Measurements from ENCODE around the gene TUFT1. TPM values are rescaled to one million over a fixed set of nuclear protein-coding genes. Genes with fewer than 3 reads are reported as not detected.

TUFT1 gene
- total and polyA plus RNA-seq, 2 of the 13 experiments (the other 11 are each of a cell fraction or from before 2014, with no cell fraction given) = 6.4 to 7.3 TPM

DNA sequence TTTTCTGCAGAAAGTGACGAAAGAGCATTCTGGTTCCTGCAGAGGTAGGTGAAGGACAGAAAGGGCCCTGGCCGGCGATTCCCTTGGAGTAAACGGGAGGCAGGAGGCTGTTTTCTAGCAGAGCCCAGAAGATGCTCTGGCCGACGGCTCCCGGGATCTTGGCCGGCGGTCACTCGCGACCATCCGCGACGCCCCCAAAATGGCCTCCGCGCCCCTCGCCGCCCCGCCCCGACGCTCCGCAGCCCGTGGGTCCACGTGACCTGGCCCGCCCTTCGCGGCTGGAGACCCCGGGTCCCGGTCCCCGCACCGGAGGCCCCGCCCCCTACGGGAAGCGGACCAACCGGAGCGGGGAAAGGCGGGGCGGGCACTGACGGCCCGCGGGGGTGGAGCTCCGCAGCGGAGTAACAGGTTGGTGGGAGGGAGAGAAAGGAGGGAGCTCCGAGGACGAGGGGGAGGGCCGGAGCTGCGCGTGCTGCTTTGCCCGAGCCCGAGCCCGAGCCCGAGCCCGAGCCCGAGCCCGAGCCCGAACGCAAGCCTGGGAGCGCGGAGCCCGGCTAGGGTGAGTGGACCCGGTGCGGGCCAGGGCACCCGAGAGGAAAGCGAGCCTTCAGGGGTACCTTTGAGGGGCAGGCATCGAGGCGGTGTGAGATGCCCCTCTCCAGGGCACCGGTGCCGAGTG lies 29.0 kb upstream of the TUFT1 start, which contains the start of gene CGN (continued):
- TF ChIP-seq MED13 (CRISPR knock-in tag; IDR thresholded peaks at IDR 0.05) (no peak), ZNF335 (CRISPR knock-in tag; IDR thresholded peaks at IDR 0.05) (no peak), TEAD2 (CRISPR knock-in tag; IDR thresholded peaks at IDR 0.05) (no peak), ZNF207 (IDR thresholded peaks at IDR 0.05; ENCODE audit: borderline replicate concordance) (no peak), HOXA9 (CRISPR knock-in tag; IDR thresholded peaks at IDR 0.05; ENCODE audit: borderline replicate concordance) (no peak), TBX2 (CRISPR knock-in tag; IDR thresholded peaks at IDR 0.05; ENCODE audit: borderline replicate concordance) (peak; percentile 76), KAT2B (IDR thresholded peaks at IDR 0.05; ENCODE audit: borderline replicate concordance, low read depth, low read length) (no peak), PRPF4 (IDR thresholded peaks at IDR 0.05; ENCODE audit: low read depth, low read length, poor library complexity, severe bottlenecking) (no peak), ZNF10 (CRISPR knock-in tag; IDR thresholded peaks at IDR 0.05; ENCODE audit: borderline replicate concordance, low read depth) (no peak), ZNF737 (CRISPR knock-in tag; IDR thresholded peaks at IDR 0.05; ENCODE audit: borderline replicate concordance) (no peak), TCF7L2 (IDR thresholded peaks at IDR 0.05; ENCODE audit: low read depth, low read length) (no peak), XRCC5 (optimal IDR thresholded peaks at IDR 0.05; ENCODE audit: low read length) (peak; percentile 20), KMT2B (CRISPR knock-in tag; IDR thresholded peaks at IDR 0.05) (peak; percentile 42; the same call in 1 of the 2 replicates), MAFG (CRISPR knock-in tag; IDR thresholded peaks at IDR 0.05) (no peak), SIN3B (IDR thresholded peaks at IDR 0.05; ENCODE audit: low read length) (no peak), TP53 (CRISPR knock-in tag; conservative IDR thresholded peaks at IDR 0.05) (no peak), ZNF260 (CRISPR knock-in tag; IDR thresholded peaks at IDR 0.05; ENCODE audit: borderline replicate concordance, low read depth) (no peak)
- TF ChIP-seq, protein P1, sequence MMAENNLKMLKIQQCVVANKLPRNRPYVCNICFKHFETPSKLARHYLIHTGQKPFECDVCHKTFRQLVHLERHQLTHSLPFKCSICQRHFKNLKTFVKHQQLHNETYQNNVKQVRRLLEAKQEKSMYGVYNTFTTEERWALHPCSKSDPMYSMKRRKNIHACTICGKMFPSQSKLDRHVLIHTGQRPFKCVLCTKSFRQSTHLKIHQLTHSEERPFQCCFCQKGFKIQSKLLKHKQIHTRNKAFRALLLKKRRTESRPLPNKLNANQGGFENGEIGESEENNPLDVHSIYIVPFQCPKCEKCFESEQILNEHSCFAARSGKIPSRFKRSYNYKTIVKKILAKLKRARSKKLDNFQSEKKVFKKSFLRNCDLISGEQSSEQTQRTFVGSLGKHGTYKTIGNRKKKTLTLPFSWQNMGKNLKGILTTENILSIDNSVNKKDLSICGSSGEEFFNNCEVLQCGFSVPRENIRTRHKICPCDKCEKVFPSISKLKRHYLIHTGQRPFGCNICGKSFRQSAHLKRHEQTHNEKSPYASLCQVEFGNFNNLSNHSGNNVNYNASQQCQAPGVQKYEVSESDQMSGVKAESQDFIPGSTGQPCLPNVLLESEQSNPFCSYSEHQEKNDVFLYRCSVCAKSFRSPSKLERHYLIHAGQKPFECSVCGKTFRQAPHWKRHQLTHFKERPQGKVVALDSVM (CRISPR knock-in tag; IDR thresholded peaks at IDR 0.05) = no peak; the same call in 1 of the 2 replicates
- TF ChIP-seq, protein P2, sequence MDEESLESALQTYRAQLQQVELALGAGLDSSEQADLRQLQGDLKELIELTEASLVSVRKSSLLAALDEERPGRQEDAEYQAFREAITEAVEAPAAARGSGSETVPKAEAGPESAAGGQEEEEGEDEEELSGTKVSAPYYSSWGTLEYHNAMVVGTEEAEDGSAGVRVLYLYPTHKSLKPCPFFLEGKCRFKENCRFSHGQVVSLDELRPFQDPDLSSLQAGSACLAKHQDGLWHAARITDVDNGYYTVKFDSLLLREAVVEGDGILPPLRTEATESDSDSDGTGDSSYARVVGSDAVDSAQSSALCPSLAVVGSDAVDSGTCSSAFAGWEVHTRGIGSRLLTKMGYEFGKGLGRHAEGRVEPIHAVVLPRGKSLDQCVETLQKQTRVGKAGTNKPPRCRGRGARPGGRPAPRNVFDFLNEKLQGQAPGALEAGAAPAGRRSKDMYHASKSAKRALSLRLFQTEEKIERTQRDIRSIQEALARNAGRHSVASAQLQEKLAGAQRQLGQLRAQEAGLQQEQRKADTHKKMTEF (CRISPR knock-in tag; IDR thresholded peaks at IDR 0.05) = peak; percentile 87; the same call in 1 of the 2 replicates
- TF ChIP-seq, protein P3, sequence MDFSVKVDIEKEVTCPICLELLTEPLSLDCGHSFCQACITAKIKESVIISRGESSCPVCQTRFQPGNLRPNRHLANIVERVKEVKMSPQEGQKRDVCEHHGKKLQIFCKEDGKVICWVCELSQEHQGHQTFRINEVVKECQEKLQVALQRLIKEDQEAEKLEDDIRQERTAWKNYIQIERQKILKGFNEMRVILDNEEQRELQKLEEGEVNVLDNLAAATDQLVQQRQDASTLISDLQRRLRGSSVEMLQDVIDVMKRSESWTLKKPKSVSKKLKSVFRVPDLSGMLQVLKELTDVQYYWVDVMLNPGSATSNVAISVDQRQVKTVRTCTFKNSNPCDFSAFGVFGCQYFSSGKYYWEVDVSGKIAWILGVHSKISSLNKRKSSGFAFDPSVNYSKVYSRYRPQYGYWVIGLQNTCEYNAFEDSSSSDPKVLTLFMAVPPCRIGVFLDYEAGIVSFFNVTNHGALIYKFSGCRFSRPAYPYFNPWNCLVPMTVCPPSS (IDR thresholded peaks at IDR 0.05) = no peak
- TF ChIP-seq, protein P4, sequence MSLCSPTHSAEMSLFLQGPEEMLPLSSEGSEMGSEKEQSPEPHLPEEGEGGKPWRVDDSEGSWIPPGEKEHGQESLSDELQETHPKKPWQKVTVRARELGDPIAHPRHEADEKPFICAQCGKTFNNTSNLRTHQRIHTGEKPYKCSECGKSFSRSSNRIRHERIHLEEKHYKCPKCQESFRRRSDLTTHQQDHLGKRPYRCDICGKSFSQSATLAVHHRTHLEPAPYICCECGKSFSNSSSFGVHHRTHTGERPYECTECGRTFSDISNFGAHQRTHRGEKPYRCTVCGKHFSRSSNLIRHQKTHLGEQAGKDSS (CRISPR knock-in tag; IDR thresholded peaks at IDR 0.05; ENCODE audit: borderline replicate concordance, low read depth) = peak; percentile 14; the same call in 1 of the 2 replicates
- TF ChIP-seq, protein P5, sequence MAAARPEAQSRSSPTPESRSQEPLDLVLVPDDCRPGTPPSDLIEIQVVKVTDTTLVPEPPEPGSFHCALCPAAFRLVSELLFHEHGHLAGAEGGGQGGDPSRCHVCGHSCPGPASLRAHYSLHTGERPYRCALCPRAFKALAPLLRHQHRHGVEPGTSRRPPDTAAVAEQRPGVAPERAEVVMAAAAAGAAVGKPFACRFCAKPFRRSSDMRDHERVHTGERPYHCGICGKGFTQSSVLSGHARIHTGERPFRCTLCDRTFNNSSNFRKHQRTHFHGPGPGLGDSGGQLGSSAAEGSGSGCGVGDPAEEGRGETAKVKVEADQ (CRISPR knock-in tag; IDR thresholded peaks at IDR 0.05; ENCODE audit: borderline replicate concordance) = no peak
